Measurements from ENCODE around the gene LDLRAD4. TPM values are rescaled to one million over a fixed set of nuclear protein-coding genes. Genes with fewer than 3 reads are reported as not detected.

LDLRAD4 gene
- total and polyA plus RNA-seq, 9 of the 15 experiments (the other 6 are each of a cell fraction or from before 2014, with no cell fraction given) = 0.01 TPM; not detected in 8

DNA sequence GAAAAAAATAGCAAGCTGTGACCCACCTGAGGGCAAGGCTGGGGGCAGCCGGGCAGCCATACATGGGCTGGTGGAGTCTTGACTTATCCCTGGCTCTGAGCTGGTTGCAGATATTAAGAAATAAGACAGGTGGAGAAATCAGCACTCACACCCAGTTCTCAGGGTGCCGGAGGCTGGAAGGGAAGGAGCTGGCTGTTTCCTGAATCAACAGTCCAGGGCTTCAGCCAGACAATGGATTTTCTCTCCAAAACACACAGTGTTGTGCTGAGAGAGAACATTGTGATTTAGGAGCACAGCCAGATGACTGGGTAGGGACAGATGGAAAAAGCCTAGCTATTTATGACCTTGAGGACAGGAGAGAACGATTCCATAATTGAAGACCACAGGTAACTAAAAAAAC is 208.8 kb downstream of the LDLRAD4 start:
- Histone ChIP-seq H3K9me1 (ENCODE audit: control insufficient read depth, insufficient read depth, low read length) (no peaks in the 10 kb centered on the region), H3K4me2 (ENCODE audit: insufficient read depth, low read length) (no peak overlapping the region), H4K20me1 (replicated peaks; ENCODE audit: control insufficient read depth, insufficient read depth, low read length) (no peaks in the 10 kb centered on the region; the same call in 1 of the 2 replicates), H3K27ac (ENCODE audit: extremely low read depth, low read depth, low read length) (no peak overlapping the region), H3K79me2 (ENCODE audit: control insufficient read depth, insufficient read depth, low read length) (no peaks in the 10 kb centered on the region), H3K9me3 (replicated peaks; ENCODE audit: control insufficient read depth, insufficient read depth, low read depth, low read length) (no peaks in the 10 kb centered on the region; the same call in 1 of the 2 replicates), H3K27me3 (ENCODE audit: control insufficient read depth in 2 of 2, insufficient read depth in 2 of 2, low read length in 2 of 2) (peaks cover 5 to 8% of the 10 kb centered on the region in 2 experiments; a peak in 3 of 5 replicates), H3K4me1 (replicated peaks in 1 of 2; ENCODE audit: control insufficient read depth in 2 of 2, insufficient read depth in 2 of 2, low read length in 2 of 2) (no peaks in the 10 kb centered on the region), H3K9ac (ENCODE audit: insufficient read depth in 1 of 2, low read depth in 2 of 2, low read length in 2 of 2) (no peak overlapping the region), H3K36me3 (ENCODE audit: control insufficient read depth, insufficient read depth, low read length) (no peaks in the 10 kb centered on the region), H2AFZ (ENCODE audit: low read depth, low read length) (no peak overlapping the region), H3K4me3 (no peak overlapping the region)
- in situ Hi-C loops (cut with MboI) (no loop called here), intact Hi-C loops (cut with micrococcal nuclease) (no loop called here)
- no peak for TF ChIP-seq PRMT5 (CRISPR knock-in tag; IDR thresholded peaks at IDR 0.05)
- TF ChIP-seq MEF2A (IDR thresholded peaks at IDR 0.05; ENCODE audit: control insufficient read depth, low read depth, low read length) = no peak
- TF ChIP-seq ZZZ3 (IDR thresholded peaks at IDR 0.05) = no peak
- TF ChIP-seq, protein P1, sequence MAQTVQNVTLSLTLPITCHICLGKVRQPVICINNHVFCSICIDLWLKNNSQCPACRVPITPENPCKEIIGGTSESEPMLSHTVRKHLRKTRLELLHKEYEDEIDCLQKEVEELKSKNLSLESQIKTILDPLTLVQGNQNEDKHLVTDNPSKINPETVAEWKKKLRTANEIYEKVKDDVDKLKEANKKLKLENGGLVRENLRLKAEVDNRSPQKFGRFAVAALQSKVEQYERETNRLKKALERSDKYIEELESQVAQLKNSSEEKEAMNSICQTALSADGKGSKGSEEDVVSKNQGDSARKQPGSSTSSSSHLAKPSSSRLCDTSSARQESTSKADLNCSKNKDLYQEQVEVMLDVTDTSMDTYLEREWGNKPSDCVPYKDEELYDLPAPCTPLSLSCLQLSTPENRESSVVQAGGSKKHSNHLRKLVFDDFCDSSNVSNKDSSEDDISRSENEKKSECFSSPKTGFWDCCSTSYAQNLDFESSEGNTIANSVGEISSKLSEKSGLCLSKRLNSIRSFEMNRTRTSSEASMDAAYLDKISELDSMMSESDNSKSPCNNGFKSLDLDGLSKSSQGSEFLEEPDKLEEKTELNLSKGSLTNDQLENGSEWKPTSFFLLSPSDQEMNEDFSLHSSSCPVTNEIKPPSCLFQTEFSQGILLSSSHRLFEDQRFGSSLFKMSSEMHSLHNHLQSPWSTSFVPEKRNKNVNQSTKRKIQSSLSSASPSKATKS (CRISPR knock-in tag; IDR thresholded peaks at IDR 0.05) = no peak
- TF ChIP-seq, protein P2, sequence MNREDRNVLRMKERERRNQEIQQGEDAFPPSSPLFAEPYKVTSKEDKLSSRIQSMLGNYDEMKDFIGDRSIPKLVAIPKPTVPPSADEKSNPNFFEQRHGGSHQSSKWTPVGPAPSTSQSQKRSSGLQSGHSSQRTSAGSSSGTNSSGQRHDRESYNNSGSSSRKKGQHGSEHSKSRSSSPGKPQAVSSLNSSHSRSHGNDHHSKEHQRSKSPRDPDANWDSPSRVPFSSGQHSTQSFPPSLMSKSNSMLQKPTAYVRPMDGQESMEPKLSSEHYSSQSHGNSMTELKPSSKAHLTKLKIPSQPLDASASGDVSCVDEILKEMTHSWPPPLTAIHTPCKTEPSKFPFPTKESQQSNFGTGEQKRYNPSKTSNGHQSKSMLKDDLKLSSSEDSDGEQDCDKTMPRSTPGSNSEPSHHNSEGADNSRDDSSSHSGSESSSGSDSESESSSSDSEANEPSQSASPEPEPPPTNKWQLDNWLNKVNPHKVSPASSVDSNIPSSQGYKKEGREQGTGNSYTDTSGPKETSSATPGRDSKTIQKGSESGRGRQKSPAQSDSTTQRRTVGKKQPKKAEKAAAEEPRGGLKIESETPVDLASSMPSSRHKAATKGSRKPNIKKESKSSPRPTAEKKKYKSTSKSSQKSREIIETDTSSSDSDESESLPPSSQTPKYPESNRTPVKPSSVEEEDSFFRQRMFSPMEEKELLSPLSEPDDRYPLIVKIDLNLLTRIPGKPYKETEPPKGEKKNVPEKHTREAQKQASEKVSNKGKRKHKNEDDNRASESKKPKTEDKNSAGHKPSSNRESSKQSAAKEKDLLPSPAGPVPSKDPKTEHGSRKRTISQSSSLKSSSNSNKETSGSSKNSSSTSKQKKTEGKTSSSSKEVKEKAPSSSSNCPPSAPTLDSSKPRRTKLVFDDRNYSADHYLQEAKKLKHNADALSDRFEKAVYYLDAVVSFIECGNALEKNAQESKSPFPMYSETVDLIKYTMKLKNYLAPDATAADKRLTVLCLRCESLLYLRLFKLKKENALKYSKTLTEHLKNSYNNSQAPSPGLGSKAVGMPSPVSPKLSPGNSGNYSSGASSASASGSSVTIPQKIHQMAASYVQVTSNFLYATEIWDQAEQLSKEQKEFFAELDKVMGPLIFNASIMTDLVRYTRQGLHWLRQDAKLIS (CRISPR knock-in tag; IDR thresholded peaks at IDR 0.05) = no peak
- no peak for TF ChIP-seq ELF2 (CRISPR knock-in tag; IDR thresholded peaks at IDR 0.05)
- TF ChIP-seq STAT5B (CRISPR knock-in tag; IDR thresholded peaks at IDR 0.05) = no peak
- TF ChIP-seq, protein P3, sequence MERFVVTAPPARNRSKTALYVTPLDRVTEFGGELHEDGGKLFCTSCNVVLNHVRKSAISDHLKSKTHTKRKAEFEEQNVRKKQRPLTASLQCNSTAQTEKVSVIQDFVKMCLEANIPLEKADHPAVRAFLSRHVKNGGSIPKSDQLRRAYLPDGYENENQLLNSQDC (CRISPR knock-in tag; IDR thresholded peaks at IDR 0.05) = no peak
- no peak for TF ChIP-seq ZNF57 (CRISPR knock-in tag; IDR thresholded peaks at IDR 0.05)
- TF ChIP-seq BACH1 (tag; IDR thresholded peaks at IDR 0.05) = no peak
- TF ChIP-seq ZNF124 (CRISPR knock-in tag; IDR thresholded peaks at IDR 0.05) = no peak
- TF ChIP-seq PPARD (CRISPR knock-in tag; IDR thresholded peaks at IDR 0.05) = no peak
- no peak for TF ChIP-seq TAL1 (IDR thresholded peaks at IDR 0.05)
- CTCF ChIA-PET (ENCODE audit: low intra/inter-chr PET ratio) = no interaction called here
- WGBS (ENCODE audit: insufficient coverage, low coverage, missing lambda C conversion rate) = 0% methylated on average over 3 of the region's 3 CpGs
- no peak for DNase-seq (ENCODE audit: extremely low read depth in 1 of 4, low spot score in 3 of 4)
- ATAC-seq = no peak
- no peak for FAIRE-seq
- no TSS peak for BruUV-seq (replicated peaks)
- POLR2A ChIA-PET = no interaction called here

All from K562 (cell line).